Measurements from ENCODE around the gene PLXND1. TPM values are rescaled to one million over a fixed set of nuclear protein-coding genes. Genes with fewer than 3 reads are reported as not detected.

Gene PLXND1
- polyA plus RNA-seq, 4 donors = 120 to 148 (median 124) TPM

DNA sequence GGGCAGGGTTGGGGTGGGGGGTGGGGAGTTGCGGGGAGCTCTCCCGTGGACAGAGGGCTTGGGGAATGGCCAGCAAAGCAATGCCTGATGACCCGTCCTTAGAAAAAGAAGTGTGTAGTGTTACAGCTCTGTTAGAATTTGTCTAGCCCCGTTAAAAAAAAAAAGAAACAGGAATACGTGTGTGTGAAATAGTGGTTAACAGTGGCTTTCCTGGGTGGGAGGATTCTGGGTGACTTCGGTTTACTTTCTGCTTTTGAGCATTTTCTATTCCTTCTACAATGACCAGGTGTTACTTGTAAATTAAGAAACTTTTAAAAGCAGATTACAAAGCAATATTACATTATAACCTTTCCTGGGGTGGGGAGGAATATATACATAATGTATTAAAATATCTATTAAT lies 38.5 kb downstream of the PLXND1 start:
- no peak for DNase-seq (ENCODE audit: low read depth in 4 of 4, low spot score in 3 of 4)

GRCh38 chr3:129567176-129567705 lies 39.2 kb downstream of the PLXND1 start:
- no peak for DNase-seq (ENCODE audit: low read depth in 4 of 4, low spot score in 3 of 4)

DNA sequence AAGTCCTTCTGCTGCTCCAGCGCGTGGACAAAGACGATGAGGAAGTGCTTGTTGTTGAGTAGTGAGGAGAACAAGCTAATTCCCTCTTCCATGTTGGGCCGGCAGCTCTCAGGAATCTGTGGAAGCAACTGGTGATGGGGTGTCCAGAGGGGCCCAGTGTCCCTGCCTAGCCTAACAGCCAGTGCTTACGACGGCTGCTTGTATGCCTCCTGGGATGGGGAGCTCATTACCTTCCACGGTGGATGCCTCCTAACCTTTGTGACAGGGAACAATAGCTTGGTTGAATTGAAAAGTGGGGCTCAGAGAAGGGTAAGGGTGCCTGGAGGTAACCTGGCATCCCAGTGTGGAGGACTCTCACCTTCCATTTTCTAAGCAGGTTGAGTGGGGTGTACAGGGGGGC lies 40.6 kb downstream of the PLXND1 start:
- DNase-seq (ENCODE audit: low read depth in 4 of 4, low spot score in 3 of 4) = no peak

DNA sequence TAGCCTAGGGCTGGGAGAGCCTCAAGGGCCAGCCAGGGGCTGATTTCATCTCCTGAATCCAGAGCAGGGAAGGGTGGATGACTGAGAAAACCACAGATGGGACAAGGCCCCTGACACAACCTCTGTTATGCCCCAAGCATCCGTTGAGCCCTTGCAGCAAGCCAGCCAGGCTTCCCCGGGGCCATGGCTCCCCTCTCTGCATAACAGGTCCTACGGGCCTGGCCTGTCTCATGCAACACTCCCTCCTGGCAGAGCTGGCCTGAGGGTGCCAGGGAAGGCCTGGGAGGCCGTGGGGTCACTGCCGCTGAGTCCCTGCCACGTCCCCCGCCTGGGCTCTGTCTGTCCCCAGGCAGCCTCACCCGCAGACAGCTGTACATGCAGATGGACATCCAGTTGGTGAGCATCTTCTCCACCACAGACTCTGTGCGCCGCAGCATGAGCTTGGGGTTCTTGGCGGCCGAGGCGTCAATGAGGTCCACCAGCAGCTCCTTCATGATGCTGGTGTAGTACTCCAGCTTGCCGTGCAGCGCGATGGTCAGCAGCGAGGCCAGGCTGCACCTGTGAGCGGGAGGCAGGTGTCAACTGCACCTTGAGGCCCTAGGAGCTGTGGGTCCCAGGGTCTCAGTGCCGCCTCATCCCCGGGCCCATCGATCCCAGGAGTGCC lies 41.4 kb downstream of the PLXND1 start:
- no peak for DNase-seq (ENCODE audit: low read depth in 4 of 4, low spot score in 3 of 4)

DNA sequence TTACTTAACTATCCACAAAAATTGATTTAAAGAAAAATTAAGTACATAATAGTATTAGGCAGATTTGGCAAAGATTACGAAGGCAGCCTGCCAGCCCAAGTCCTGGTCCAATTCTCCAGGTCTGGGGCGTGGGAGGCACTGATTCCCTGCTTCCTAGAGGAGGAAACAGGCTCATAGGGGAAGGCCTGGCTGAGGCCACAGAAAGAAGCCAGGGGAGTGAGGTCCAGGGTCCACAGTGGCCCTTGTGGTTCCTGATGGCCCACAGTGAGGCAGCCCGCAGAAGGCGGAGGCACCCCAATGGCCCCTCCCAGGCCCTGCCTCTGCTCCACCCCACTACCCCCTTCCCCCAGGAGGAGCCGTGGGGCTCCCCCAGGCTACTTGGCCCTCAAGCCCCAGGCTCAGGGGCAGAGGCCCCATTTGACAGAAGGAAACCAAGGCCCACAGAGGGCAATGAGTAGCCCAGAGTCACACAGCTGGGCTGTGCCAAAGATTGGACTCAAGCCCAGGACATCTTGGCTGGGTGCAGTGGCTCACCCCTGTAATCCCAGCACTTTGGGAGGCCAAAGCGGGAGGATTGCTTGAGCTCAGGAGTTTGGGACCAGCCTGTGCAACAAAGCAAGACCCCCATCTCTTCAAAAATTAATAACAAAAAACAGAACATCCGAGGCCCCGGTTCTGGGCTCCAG lies 42.5 kb downstream of the PLXND1 start:
- no peak for DNase-seq (ENCODE audit: low read depth in 4 of 4, low spot score in 3 of 4)

- no peak for DNase-seq (ENCODE audit: low read depth in 4 of 4, low spot score in 3 of 4)
These were observed 43.1 kb downstream of the PLXND1 start for GRCh38 chr3:129563332-129563731.

GRCh38 chr3:129562803-129563202 lies 43.7 kb downstream of the PLXND1 start:
- no peak for DNase-seq (ENCODE audit: low read depth in 4 of 4, low spot score in 3 of 4)

- no peak for DNase-seq (ENCODE audit: low read depth in 4 of 4, low spot score in 3 of 4)
These were observed 44.7 kb downstream of the PLXND1 start for GRCh38 chr3:129561619-129562248.

GRCh38 chr3:129560911-129561594 lies 45.4 kb downstream of the PLXND1 start:
- DNase-seq (ENCODE audit: low read depth in 4 of 4, low spot score in 3 of 4) = peak; percentile 30 to 38 (median 37)

DNA sequence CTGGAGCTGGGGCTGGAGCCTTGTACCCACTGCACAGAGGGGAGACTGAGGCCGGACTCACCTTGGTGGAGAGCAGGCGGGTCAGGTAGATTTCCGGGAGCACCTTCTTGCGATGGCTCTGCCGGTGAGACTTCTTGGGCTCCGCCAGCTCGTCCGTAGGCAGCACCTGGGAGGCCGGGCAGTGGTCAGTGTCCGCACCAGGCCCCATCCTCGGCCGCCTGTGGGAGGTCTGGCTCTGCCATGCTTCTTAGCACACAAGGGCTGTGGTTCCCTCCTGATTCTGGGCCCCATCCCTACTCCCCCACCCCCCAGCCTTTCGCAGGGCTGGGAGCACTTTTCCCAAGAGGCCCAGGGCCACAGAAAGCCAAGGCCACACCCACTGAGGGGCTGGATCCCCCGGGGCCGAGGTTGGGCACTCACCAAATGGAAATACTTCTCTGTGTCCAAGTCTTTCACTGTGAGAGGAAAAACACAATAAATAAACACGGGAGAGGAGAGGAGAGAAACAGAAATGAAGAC lies 46.1 kb downstream of the PLXND1 start:
- no peak for DNase-seq (ENCODE audit: low read depth in 4 of 4, low spot score in 3 of 4)

DNA sequence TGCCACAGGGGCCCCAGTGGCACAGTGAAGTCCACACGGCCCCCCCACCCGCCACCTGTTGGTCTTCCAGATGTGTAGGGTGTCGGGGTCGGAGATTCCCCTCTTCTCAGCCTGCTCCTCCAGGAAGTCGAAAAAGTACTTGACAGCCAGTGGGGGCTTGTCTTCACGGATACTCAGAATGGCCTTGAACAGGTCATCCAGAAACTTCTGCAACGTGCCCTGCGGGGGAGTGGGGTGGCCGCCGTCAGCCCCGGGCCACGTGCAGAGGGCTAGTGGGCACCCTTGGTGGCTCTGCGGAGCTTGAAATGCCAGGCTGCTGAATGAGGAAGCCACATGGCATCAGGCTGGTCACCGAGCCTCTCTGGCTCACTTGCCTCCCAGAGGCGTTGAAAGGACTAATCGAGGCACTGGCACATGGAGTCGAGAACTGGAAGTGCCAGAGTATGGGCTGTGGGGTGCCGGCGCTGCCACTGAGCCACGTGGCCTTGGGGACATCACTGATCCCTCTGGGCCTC lies 46.9 kb downstream of the PLXND1 start:
- no peak for DNase-seq (ENCODE audit: low read depth in 4 of 4, low spot score in 3 of 4)

- DNase-seq (ENCODE audit: low read depth in 4 of 4, low spot score in 3 of 4) = no peak
These were observed 47.5 kb downstream of the PLXND1 start for GRCh38 chr3:129558772-129559564.

- DNase-seq (ENCODE audit: low read depth in 4 of 4, low spot score in 3 of 4) = no peak
These were observed 48.2 kb downstream of the PLXND1 start for GRCh38 chr3:129558081-129558771.

DNA sequence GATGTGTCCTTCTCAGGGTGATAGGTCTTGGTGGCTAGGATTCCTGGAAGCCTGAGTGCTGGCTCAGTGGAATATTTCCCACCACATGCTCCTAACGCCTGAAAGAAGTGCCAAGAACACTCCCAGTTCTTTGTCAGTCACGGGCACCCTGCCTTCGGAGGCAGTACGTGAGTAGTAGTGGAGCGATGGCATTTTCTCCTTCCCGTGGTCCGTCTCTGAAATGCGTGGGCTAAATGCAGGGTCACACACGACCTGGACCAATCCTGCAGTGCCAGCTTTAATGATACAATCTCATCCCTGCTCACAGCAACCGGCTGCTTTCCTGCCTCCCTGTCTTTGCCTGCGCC lies 49.0 kb downstream of the PLXND1 start:
- DNase-seq (ENCODE audit: low read depth in 4 of 4, low spot score in 3 of 4) = no peak

- no peak for DNase-seq (ENCODE audit: low read depth in 4 of 4, low spot score in 3 of 4)
These were observed 49.5 kb downstream of the PLXND1 start for GRCh38 chr3:129556890-129557547.

DNA sequence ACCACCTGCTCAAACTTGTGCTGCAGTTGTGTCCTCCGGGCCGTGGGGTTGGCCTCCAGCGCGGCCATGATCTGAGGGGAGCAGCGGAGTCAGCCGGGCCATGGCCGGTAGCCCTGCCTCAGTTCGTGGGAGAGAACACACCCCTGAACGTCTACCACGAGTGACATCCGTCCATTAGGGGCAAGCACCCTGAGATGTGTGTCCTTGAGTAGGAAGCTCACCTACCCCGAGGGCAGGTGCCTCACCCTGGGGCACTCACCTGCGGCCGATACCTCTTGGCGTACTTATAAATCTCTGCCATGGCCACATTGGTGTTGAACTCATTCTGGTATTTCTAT lies 50.1 kb downstream of the PLXND1 start:
- DNase-seq (ENCODE audit: low read depth in 4 of 4, low spot score in 3 of 4) = no peak

DNA sequence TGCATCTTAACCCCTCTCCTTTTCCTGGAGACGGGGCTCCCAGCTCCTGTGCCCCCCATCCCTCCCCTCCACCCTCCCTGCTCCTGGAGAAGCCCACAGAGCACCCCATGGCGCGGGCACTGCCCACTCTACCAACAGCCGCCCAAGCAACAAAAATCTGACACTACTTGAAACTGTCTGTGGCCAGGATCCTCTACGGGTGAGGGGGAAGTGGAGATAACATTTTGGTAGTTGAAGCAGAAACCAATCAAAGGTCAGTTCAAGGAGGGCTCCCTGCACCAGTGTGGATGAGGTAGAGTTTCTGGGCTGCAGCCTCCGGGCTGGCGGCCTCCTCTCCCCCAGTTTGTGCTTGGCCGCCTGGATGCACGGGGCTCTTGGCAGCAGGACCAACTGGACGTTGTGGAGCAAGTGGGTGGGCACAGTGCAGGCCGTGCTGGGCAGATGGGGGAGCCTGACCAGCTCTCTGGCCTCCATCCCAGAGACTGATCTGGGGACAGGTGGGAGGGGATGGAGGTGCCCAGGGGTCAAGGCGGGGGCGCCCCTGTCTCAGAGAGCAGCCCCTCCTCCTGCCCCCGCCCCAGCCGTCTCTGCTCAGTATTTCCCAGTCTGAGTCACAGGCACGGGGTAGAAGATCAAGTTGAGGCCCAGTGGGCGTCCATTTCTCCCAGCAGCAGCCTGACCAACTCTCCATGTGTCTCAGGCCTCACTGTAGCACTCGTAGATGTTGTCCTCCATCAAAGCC lies 50.7 kb downstream of the PLXND1 start:
- no peak for DNase-seq (ENCODE audit: low read depth in 4 of 4, low spot score in 3 of 4)

- DNase-seq (ENCODE audit: low read depth in 4 of 4, low spot score in 3 of 4) = no peak
These were observed 51.3 kb downstream of the PLXND1 start for GRCh38 chr3:129555153-129555550.

Data from left renal pelvis (tissue), 4 donors.